Measurements from ENCODE around the gene CPNE4. TPM values are rescaled to one million over a fixed set of nuclear protein-coding genes. Genes with fewer than 3 reads are reported as not detected.

The CPNE4 gene
- total RNA-seq, 1 experiment from 2014 or later: 1.9 TPM

GRCh38 chr3:132037581-132037980, 2.8 kb upstream of the CPNE4 start:
- Histone ChIP-seq H3K9me3 (ENCODE audit: control insufficient read depth, low read depth, low read length) (no peaks in the 10 kb centered on the region), H3K23ac (ENCODE audit: insufficient read length, low read depth, low read length) (no peak overlapping the region), H4K91ac (ENCODE audit: insufficient read length, low read depth, low read length) (no peak overlapping the region), H2AK5ac (ENCODE audit: insufficient read length, low read length) (no peak overlapping the region), H3K4ac (ENCODE audit: low read depth, low read length) (no peak overlapping the region), H3K79me1 (ENCODE audit: insufficient read depth, low read depth, low read length, poor library complexity, severe bottlenecking) (no peaks in the 10 kb centered on the region), H2BK120ac (ENCODE audit: low read depth, low read length, poor library complexity, severe bottlenecking) (no peak overlapping the region), H2AFZ (ENCODE audit: low read length) (no peak overlapping the region), H3K27ac (ENCODE audit: insufficient read length, low read depth, low read length) (no peak overlapping the region), H4K8ac (replicated peaks; ENCODE audit: insufficient read length, low read depth, low read length) (no peak overlapping the region), H3K14ac (ENCODE audit: insufficient read depth, low read length) (no peak overlapping the region), H3K4me1 (ENCODE audit: insufficient read depth, low read length) (no peaks in the 10 kb centered on the region), H2BK20ac (ENCODE audit: low read depth, low read length, poor library complexity, severe bottlenecking) (no peak overlapping the region), H2BK5ac (ENCODE audit: insufficient read length, low read length) (no peak overlapping the region), H3K56ac (ENCODE audit: insufficient read length, low read depth, low read length) (no peak overlapping the region), H2BK12ac (ENCODE audit: insufficient read length, low read depth, low read length) (no peak overlapping the region), H3K79me2 (ENCODE audit: insufficient read depth, low read length) (no peaks in the 10 kb centered on the region), H3K27me3 (ENCODE audit: insufficient read depth, low read length) (no peaks in the 10 kb centered on the region; the same call in 1 of the 2 replicates), H4K20me1 (ENCODE audit: control insufficient read depth, insufficient read depth, insufficient read length) (no peaks in the 10 kb centered on the region), H2BK15ac (ENCODE audit: low read depth, low read length) (no peak overlapping the region), H3K4me2 (ENCODE audit: insufficient read depth, insufficient read length, low read length) (no peak overlapping the region), H4K5ac (ENCODE audit: insufficient read length, low read depth, low read length) (no peak overlapping the region), H3K9ac (ENCODE audit: extremely low read depth, insufficient read length, low read length) (no peak overlapping the region), H3K18ac (ENCODE audit: insufficient read length, low read depth, low read length) (no peak overlapping the region), H3K23me2 (ENCODE audit: insufficient read length, low read depth, low read length, poor library complexity, severe bottlenecking) (peaks cover 15% of the 10 kb centered on the region), H3T11ph (ENCODE audit: low read length) (no peak overlapping the region)
- Mint-ChIP-seq H3K27me3 (ENCODE audit: low read depth) (peaks cover 47% of the 10 kb centered on the region), H3K4me3 (no peak overlapping the region), H3K27ac (no peak overlapping the region), H3K36me3 (ENCODE audit: insufficient read depth in 1 of 3, low read depth in 3 of 3) (no peaks in the 10 kb centered on the region), H3K4me1 (peaks cover 11 to 18% of the 10 kb centered on the region in 2 experiments), H3K9me3 (no peaks in the 10 kb centered on the region)
- no CpG with 5 or more reads among the region's 3 CpGs for WGBS (ENCODE audit: extremely low coverage, insufficient read length, low lambda C conversion rate)
- no peak for DNase-seq
- TF ChIP-seq, protein P1, sequence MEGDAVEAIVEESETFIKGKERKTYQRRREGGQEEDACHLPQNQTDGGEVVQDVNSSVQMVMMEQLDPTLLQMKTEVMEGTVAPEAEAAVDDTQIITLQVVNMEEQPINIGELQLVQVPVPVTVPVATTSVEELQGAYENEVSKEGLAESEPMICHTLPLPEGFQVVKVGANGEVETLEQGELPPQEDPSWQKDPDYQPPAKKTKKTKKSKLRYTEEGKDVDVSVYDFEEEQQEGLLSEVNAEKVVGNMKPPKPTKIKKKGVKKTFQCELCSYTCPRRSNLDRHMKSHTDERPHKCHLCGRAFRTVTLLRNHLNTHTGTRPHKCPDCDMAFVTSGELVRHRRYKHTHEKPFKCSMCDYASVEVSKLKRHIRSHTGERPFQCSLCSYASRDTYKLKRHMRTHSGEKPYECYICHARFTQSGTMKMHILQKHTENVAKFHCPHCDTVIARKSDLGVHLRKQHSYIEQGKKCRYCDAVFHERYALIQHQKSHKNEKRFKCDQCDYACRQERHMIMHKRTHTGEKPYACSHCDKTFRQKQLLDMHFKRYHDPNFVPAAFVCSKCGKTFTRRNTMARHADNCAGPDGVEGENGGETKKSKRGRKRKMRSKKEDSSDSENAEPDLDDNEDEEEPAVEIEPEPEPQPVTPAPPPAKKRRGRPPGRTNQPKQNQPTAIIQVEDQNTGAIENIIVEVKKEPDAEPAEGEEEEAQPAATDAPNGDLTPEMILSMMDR (conservative IDR thresholded peaks at IDR 0.05): no peak
